Activated CD8-positive, alpha-beta memory T cell treated with anti-CD3 and anti-CD28 coated beads, Interleukin-2, amount 50 U/mL, for 24 hours (primary cell): ENCODE data around the gene CGB3.

ENCODE experiments used
- DNase-seq: peaks from one replicate; pipeline ENCODE4 v3.0.0-alpha.2; 2020; ENCODE audit errors: extremely low read depth

CGB3 gene

GRCh38 chr19:49016067-49016839 is 7.9 kb downstream of the CGB3 start:
- no peak for DNase-seq

- no peak for DNase-seq
These were observed 9.3 kb downstream of the CGB3 start for GRCh38 chr19:49014870-49015255.

GRCh38 chr19:49014123-49014869 is 9.8 kb downstream of the CGB3 start:
- DNase-seq: no peak

GRCh38 chr19:49011194-49011593 is 12.9 kb downstream of the CGB3 start:
- no peak for DNase-seq

GRCh38 chr19:49010453-49010852 is 13.7 kb downstream of the CGB3 start:
- DNase-seq: no peak

- no peak for DNase-seq
These were observed 14.3 kb downstream of the CGB3 start for GRCh38 chr19:49009828-49010227.

GRCh38 chr19:49006905-49007304 is 17.2 kb downstream of the CGB3 start:
- no peak for DNase-seq

- no peak for DNase-seq
These were observed 19.0 kb downstream of the CGB3 start for GRCh38 chr19:49004964-49005614.

GRCh38 chr19:49004133-49004532 is 20.0 kb downstream of the CGB3 start:
- DNase-seq: no peak

GRCh38 chr19:48999481-49000325 is 24.4 kb downstream of the CGB3 start:
- peak; percentile 45 for DNase-seq

GRCh38 chr19:48997972-48998371 is 26.2 kb downstream of the CGB3 start:
- no peak for DNase-seq

GRCh38 chr19:48994035-48994386 is 30.1 kb downstream of the CGB3 start:
- no peak for DNase-seq

GRCh38 chr19:48993175-48994034 is 30.7 kb downstream of the CGB3 start, which contains the start of the genes GYS1 and RUVBL2:
TSS of gene GYS1 (minus strand) at chr19:48993309. CDS start at chr19:48993112, 197 bp downstream.
TSS of gene RUVBL2 (plus strand) at chr19:48993887. CDS start at chr19:48993912, 25 bp downstream.
- DNase-seq: peak; percentile 98

GRCh38 chr19:48992581-48993174 is 31.5 kb downstream of the CGB3 start:
- DNase-seq: no peak

- DNase-seq: no peak
These were observed 32.1 kb downstream of the CGB3 start for GRCh38 chr19:48991873-48992580.

- no peak for DNase-seq
These were observed 33.0 kb downstream of the CGB3 start for GRCh38 chr19:48991011-48991609.

- no peak for DNase-seq
These were observed 33.7 kb downstream of the CGB3 start for GRCh38 chr19:48990400-48990799.

- DNase-seq: no peak
These were observed 34.3 kb downstream of the CGB3 start for GRCh38 chr19:48989701-48990291.

- no peak for DNase-seq
These were observed 35.3 kb downstream of the CGB3 start for GRCh38 chr19:48988860-48989259.
